Stimulated activated CD4-positive, alpha-beta T cell treated with anti-CD3 and anti-CD28 coated beads, Interleukin-12 subunit alpha, Interleukin-12 subunit beta, amount 100 ng/mL, for 24 hours (primary cell): ENCODE data around the gene CDHR3.

Experiments
- DNase-seq, 2 experiments: peaks; one replicate each; pipeline ENCODE4 v3.0.0-alpha.2; 2020; ENCODE audit warnings: low read depth in 2 of 2

Gene CDHR3

GRCh38 chr7:106064771-106065574 is 101.9 kb downstream of the CDHR3 start:
- no peak for DNase-seq

GRCh38 chr7:106065575-106066500 is 102.8 kb downstream of the CDHR3 start:
- no peak for DNase-seq

- no peak for DNase-seq
Observed at GRCh38 chr7:106067678-106068077, 104.6 kb downstream of the CDHR3 start.

- no peak for DNase-seq
Observed at GRCh38 chr7:106068538-106068961, 105.5 kb downstream of the CDHR3 start.

GRCh38 chr7:106068986-106069385 is 105.9 kb downstream of the CDHR3 start:
- no peak for DNase-seq

GRCh38 chr7:106069471-106070200 is 106.6 kb downstream of the CDHR3 start:
- DNase-seq = no peak

GRCh38 chr7:106070201-106070551 is 107.1 kb downstream of the CDHR3 start:
- DNase-seq = no peak

GRCh38 chr7:106070567-106071254 is 107.6 kb downstream of the CDHR3 start:
- DNase-seq = no peak

- peak in 1 of 2 experiments; percentile 15 for DNase-seq
Observed at GRCh38 chr7:106071356-106071998, 108.4 kb downstream of the CDHR3 start.

GRCh38 chr7:106071999-106072714 is 109.1 kb downstream of the CDHR3 start:
- DNase-seq = no peak

GRCh38 chr7:106072715-106073091 is 109.6 kb downstream of the CDHR3 start:
- DNase-seq = no peak

- no peak for DNase-seq
Observed at GRCh38 chr7:106073701-106074100, 110.6 kb downstream of the CDHR3 start.

- DNase-seq = no peak
Observed at GRCh38 chr7:106074257-106074656, 111.2 kb downstream of the CDHR3 start.

GRCh38 chr7:106075937-106076336 is 112.9 kb downstream of the CDHR3 start:
- DNase-seq = no peak

- no peak for DNase-seq
Observed at GRCh38 chr7:106076537-106076936, 113.5 kb downstream of the CDHR3 start.

- no peak for DNase-seq
Observed at GRCh38 chr7:106080300-106080987, 117.4 kb downstream of the CDHR3 start.

- DNase-seq = no peak
Observed at GRCh38 chr7:106082087-106082854, 119.2 kb downstream of the CDHR3 start.
